Central memory CD4-positive, alpha-beta T cell (primary cell): ENCODE data around the gene EMC9.
"Not testable (repeated sequence)": the region's sequence is repeated elsewhere in the genome, so short reads cannot be mapped to it uniquely, and the experiment has no call there.

Experiments
- DNase-seq: peaks from one replicate; pipeline ENCODE4 v3.0.0; 2022

The EMC9 gene

DNA sequence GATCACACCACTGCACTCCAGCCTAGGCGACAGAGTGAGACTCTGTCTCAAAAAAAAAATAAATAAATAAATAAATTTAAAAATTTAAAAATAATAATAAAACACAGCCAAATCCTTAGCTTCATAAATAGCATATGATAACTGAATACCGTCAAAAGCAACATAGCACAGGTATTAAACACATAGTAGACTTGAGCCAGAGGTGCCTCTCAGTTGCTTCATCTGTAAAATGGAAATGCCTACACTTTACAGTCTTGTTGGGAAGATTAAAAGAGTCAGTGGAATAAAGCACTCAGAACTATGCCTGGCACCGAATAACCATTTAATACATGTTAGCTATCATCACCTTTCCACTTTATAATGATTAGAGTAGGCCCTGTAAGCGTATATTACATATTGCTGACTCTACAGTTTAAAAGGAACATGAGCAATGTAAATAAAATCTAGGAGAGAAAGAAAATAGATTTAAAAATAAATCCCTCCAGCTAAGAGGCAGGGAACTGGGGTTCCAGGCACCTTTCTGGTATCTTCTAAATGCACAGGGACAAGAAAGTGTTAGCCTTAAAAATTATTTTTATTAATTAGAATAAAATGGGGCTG lies 34.6 kb downstream of the EMC9 start:
- DNase-seq = no peak

DNA sequence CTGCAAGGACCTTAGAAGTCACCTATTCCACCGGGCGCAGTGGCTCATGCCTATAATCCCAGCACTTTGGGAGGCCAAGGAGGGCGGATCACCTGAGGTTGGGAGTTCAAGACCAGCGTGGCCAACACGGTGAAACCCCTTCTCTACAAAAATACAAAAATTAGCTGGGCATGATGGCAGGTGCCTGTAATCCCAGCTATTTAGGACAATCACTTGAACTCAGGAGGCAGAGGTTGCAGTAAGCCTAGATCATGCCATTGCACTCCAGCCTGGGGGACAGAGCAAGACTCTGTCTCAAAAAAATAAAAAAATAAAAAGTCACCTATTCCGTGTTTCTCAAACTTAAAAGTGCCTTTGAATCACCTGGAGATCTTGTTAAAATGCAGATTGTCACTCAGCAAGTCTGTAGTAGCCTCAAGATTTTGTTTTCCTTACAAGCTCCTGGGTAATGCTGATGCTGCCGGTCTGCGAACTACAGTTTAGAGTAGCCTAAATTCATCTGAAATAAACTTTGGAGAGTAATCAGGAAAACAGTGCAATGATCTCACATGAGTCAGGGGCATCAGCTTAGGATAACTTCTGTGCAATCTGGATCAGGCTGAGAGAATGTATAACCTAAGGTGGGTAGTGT lies 35.7 kb downstream of the EMC9 start:
- not testable (repeated sequence) for DNase-seq

DNA sequence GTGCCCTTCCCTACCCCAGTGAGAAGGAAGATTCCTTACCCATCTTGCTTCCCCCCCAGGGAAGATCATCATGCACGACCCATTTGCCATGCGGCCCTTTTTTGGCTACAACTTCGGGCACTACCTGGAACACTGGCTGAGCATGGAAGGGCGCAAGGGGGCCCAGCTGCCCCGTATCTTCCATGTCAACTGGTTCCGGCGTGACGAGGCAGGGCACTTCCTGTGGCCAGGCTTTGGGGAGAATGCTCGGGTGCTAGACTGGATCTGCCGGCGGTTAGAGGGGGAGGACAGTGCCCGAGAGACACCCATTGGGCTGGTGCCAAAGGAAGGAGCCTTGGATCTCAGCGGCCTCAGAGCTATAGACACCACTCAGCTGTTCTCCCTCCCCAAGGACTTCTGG lies 37.9 kb downstream of the EMC9 start:
- DNase-seq = no peak

DNA sequence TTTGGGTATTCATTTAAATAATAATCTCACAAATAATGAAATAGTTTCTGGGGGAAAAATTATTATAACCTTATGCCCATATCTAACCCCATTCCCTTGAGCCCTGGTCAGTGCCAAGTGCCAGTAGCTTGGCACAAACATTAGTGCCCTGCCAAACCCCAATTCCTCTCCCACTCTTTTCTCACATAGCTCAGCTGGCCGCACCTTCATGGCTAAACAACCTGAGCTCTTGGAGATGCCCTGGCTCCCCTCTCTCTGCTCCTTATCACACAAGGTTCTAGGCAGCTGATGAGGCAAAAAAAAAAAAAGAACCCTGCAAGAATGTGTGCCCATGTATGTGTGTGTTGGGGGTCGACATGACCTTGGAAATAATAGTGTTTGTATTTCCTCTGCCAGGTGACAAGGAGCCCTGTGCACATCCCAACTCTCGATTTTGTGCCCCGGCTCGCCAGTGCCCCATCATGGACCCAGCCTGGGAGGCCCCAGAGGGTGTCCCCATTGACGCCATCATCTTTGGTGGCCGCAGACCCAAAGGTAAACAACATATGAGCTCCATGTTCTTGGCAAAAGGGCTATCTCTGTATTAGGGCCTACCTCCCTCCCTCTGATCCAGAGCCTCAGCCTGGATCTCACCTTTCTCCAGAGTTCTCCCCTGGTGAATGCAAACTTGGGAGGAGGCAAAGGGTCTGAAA lies 38.9 kb downstream of the EMC9 start:
- DNase-seq = no peak

DNA sequence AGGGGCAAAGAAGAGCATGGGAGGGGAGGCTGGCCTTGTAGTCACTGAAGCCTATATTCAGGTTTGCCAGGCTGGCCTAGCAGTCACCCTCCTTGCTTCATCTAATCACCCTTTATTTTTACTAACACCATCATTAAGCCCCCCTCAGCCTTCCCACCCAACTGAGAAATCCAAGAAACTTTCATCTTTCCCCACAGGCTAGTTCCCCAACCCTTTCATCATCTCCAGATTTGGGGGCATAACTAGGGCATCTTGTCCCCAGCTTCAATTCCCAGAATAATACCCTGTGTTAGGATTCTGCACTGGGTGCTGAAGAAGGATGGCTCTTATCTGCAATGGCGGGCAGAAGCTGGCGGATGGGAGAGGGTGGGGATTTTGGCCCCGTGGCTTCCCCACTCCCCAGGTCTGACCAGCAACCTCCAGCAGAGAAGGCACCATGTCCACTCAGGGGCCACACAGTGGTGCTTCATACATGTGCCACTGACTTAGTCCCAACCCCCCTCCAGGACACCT lies 40.4 kb downstream of the EMC9 start:
- no peak for DNase-seq

DNA sequence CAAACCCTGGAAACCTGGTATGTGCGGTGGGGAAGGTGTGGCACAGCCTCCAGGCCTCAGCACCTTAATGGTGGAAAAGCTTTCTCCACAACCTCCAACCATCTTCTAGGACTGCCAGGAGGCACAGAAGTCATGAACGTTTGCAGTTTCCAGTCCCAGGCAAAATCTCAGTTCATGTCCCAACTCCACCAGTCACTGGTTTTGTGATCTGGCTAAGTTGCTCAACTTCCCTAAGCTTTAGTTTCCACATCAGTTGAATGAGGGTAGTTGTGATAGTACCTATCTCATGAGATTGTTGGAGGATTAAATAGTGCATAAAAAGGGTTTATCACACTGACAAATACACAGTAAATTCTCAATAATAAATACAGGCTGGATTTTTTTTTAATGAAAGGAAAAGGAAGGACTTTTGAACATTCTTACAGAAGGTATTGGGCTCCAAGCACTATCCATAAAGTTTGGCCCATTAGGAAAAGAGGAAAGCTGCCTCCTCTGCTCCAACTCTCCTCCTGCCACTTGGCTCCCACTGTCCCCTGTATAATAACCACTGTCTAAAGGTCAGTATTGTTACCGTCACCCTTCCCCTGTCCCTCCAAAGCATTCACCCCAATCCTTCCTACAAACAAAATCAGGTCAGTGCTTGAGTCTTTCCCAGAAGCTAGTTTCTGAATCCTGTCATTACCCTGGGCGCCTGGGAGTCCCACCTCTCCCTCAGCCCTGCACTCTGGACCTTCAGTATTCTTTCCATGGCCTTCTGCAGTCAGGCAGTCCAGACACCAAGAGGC lies 41.0 kb downstream of the EMC9 start:
- no peak for DNase-seq

DNA sequence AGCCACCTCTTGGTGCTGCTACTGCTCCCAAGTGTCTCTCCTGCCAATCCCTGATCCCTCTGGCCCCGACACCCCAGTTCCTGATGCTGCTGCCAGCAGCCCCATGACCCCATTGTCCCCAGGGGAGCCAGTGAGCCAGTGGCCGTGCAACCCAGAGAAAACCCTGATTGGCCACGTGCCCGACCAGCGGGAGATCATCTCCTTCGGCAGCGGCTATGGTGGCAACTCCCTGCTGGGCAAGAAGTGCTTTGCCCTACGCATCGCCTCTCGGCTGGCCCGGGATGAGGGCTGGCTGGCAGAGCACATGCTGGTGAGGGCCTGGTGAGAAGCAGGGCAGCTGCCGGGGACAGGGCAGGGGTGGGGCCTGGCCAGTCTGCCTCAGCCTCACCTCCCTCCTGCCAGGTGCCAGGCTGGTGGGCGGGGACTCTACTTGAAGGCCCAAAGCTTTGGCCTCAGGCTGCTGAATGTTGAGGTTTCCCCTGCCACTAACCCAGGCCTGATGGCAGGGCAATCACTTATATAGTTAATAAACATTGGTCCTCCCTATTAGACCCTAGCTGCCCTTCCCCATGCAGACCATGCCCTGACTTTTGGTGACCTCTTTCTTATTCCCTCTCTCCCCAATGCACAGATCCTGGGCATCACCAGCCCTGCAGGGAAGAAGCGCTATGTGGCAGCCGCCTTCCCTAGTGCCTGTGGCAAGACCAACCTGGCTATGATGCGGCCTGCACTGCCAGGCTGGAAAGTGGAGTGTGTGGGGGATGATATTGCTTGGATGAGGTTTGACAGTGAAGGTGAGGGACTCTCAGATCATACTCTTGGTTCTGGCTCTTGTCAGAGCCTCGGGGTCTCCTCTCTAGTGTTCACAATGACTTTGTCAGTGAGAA lies 42.2 kb downstream of the EMC9 start:
- no peak for DNase-seq

DNA sequence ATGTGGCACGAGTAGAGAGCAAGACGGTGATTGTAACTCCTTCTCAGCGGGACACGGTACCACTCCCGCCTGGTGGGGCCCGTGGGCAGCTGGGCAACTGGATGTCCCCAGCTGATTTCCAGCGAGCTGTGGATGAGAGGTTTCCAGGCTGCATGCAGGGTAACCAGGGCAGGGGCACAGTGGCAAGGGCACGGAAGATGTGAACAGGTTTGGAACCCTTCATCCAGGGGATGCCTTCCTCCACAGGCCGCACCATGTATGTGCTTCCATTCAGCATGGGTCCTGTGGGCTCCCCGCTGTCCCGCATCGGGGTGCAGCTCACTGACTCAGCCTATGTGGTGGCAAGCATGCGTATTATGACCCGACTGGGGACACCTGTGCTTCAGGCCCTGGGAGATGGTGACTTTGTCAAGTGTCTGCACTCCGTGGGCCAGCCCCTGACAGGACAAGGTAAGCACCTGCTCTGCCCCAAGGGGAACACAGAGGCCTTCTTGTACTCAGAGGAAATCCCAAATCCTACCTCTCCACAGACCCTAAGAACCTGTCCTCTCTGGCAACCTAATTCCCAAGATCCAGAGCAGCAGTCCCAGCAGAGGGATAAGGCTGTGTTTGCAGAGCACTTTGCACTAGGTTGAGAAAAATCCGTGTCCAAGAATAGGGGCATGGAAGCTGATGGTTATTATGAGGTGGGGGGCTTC lies 43.0 kb downstream of the EMC9 start:
- no peak for DNase-seq

DNA sequence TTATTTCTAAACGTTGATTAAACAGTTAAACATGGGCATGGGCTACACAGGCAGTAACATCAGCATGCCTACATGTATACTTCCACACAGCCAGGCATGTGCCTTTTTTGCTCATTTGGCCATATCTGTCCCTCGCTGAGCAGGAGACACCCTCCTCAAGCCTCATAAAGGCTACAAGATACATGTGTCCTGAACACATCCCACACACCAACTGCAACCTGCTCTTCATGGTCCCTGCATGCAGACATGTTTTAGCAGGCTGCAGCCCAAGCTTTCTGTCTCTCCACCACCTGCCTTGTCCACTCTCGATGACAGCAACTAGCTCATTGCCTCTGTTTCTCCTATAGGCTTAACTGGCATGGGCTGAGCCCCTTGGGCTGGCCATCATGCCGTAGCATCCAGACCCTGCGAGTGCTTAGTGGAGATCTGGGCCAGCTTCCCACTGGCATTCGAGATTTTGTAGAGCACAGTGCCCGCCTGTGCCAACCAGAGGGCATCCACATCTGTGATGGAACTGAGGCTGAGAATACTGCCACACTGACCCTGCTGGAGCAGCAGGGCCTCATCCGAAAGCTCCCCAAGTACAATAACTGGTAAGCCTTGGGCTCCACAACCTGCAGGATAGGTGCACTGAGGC lies 44.7 kb downstream of the EMC9 start:
- DNase-seq = no peak

DNA sequence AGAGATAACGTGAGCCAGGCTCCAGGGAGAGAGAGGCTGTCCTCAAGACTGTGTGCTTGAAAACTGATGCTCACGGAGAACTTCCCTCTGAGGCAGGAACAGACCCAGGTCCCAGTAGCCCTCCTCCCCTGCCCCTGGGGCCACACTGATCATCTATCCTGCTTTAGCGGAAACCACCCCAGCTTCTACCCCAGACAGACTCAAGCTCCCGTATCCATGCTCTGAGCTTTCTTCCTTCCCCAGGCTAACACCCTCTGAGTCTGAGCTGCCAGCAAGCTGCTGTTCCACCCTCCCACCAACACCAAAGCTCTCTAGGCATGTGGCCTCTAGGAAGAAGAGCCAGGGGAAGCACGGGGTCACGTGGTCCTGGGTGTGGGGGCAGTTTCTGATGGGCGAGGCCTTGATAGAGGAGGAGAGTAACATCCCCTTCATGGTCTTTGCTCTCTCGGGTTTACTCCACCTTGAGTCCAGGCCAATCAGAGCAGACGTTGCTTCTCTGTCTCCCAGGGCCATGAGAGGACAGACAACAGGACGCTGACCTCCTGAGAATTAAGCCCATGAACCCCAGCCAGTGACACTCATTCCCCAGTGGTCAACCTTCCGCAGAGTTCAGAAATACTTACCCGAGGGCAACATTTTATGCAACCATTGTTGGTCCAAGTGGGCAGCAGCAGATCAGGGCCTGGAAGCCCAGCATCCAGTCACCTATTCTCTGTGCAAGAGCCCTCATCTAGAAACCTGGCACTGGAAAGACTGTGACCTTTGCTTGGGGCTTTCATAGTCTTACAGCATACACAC lies 45.9 kb downstream of the EMC9 start:
- no peak for DNase-seq

DNA sequence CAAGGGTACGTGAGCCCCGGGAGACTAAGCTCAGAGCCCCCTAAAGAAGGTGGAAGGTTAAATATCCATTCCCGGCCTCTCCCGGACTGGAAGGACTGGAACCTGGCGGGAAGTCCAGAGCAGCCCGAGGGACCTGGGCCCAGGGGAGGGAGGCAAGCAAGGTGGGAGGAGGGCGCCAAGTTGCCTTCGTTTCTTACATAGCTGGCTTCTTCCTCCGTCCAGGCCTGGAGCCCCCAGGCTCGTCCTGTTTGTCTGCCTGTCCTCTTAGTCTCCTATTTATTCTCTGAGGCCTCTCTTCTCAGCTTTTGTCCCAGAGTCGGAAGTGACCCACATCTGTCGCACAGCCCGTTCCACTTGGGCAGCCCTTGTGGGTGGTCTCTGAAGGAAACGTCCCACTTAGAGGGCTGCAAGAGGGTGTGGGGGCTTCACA lies 46.5 kb downstream of the EMC9 start:
- DNase-seq = no peak

DNA sequence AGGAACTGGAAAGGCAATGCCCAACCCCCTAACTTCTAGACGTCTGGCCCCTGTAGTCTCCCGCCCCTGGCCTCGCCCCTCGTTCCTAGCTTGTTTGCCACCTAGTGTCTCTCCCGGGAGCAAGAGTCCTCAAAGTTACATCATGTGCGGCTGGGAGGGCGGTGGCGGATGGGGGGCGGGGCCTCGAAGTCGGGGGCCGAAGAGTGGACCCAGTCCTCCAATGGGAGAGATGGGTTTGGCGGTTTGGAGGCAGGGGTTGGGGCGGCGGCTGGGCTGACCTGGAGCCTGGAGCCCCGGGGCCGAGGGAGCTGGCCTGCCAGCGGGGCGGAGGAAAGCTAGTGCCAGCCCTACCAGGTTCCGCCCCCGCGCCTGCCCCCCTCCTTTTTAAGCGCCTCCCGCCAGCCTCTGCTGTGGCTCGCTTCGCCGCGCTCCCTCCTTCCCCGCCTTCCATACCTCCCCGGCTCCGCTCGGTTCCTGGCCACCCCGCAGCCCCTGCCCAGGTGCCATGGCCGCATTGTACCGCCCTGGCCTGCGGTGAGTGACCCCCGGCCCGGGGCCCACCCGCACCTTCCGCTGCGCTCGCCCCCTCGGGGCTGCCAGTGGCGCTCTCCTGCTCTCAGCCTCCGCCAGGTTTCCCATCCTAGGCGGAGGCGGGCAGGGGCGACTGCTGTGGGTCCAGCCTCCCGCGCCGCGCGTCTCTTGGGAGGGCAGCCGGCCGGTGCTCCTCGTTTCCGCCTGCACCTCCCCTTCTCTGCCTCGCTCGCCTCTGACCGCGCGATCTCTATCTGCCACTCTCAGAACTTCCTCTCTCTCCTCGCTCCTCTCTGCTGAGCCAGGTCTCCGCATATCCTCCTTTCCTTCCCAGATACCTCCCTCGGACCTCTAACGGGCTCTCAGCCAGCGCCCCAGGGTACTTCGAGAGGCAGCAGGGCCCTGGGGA lies 47.2 kb downstream of the EMC9 start, which contains the start of gene PCK2:
TSS of gene PCK2 (plus strand) at position 411 of the 940 bp plus-strand sequence. CDS start at position 506, 95 bp downstream.
- DNase-seq = peak; percentile 54

DNA sequence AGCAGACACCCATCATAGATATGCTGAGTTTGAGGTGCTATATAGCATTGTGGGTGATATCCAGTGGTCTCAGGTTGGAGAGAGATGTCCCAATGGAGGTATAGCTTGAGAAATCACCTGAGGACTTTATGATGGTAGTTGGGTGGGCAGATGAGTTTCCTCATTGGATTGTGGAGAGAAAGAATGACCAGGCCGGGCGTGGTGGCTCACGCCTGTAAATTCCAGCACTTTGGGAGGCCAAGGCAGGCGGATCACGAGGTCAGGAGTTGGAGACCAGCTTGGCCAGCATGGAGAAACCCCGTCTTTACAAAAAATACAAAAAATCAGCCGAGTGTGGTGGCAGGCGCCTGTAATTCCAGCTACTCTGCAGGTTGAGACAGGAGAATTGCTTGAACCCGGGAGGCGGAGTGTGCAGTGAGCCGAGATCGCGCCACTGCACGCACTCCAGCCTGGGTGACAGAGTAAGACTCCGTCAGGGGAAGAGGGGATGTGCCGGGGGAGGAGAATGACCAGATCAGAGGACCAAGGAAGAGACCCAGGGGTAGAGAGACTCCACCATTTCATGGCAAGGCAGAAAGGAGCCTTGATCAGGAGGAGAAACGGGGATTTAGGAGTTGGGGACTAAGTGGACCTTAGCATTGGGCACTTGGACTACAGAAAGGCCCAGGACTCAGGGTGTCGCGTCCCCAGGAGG lies 48.0 kb downstream of the EMC9 start:
- DNase-seq = no peak

DNA sequence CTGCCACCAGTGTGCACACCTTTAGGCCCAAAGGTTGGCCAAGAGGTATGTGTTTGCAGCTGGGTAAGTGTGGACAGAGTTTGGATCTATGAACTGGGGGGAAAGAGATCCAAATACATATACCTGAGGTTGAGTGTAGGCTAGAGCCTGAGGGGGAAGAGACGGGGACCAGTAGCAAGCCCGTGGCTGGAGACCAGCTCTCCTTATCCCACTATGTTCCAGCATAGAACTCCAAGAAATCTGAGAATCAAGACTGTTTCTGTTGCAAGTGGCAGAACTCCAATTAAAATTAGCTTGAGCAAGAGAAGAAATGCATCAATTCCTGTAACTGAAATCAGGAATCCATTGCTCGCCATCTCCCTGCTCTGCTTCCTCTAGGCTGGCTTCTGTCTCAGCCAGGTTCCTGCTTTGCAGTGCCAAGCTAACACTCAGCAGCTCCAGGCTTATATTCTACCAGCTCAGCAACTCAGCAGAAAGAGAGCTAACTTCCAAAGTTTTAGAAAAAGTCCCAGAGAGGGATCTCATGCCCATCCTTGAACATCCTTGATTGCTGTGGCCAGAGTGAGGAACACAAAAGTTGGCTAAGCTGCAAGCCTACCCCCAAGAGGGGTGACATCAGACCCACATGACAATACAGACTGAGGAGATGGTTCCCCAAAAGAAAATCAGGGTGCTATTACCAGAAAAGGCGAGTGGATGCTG lies 48.7 kb downstream of the EMC9 start:
- no peak for DNase-seq

DNA sequence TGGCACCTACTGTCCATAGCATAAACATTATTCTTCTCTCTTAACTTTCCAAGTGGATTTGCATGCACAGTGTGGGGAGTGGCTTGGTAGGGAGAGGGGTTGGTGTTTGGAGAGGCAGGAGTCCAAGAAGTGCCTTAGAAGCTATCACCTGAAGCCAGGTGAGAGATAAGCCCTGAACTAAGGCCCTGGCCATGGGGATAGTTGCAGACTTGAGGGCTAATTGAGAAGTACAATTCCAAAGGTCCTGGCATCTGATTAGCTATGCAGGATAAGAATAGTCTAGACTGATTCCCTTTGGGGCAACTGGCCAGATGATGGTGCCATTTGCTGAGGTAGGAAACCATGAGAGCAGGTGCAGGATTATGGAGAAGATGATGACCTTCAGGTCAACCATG lies 49.3 kb downstream of the EMC9 start:
- no peak for DNase-seq

DNA sequence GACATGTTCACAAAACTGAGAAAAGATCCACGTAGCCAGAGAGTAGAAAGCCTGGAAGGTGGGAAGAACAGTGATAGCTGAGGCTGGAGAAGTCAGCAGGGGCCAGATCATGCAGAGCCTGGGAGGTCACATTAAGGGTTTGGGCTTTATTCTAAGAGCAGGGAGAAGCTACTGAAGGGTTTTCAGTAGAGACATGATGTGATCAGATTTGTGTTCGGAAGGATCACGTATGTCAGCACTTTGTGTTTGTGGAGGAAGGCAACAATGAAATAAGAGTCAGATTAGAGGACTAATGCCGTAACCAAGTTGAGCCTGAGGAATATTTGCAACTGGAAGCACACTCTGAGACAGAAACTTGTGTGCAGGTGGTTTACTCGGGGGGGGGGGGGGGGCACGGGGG lies 51.5 kb downstream of the EMC9 start:
- no peak for DNase-seq
